ENCODE measurements around the gene LCLAT1. TPM values are rescaled to one million over a fixed set of nuclear protein-coding genes. Genes with fewer than 3 reads are reported as not detected.
A peak's percentile ranks its signal among the peaks of the same experiment; 100 is the strongest.

Gene LCLAT1
- total and polyA plus RNA-seq, 4 experiments from 2014 or later = 6.1 to 24.9 (median 12.8) TPM

GRCh38 chr2:30527411-30527810 lies 80.4 kb downstream of the LCLAT1 start:
- no peaks in the 10 kb centered on the region for H3K36me3 ChIP-seq (ENCODE audit: insufficient read depth, low read length)
- ChIA-PET POLR2A (ENCODE audit: partially characterized antibody) (no interaction called here), CTCF (ENCODE audit: partially characterized antibody) (no interaction called here)

GRCh38 chr2:30527859-30528258 lies 80.8 kb downstream of the LCLAT1 start:
- no peak overlapping the region for H3K27ac Mint-ChIP-seq
- H3K36me3 Mint-ChIP-seq = peaks cover 19 to 29% of the 10 kb centered on the region in 2 donors
- H3K9me3 Mint-ChIP-seq = peaks cover 0 to 14% (median 7%) of the 10 kb centered on the region in 8 donors
- no peak overlapping the region for H3K4me3 Mint-ChIP-seq
- POLR2A ChIA-PET (ENCODE audit: partially characterized antibody) = no interaction called here
- CTCF ChIA-PET (ENCODE audit: partially characterized antibody) = no interaction called here
- DNase-seq = no peak
- peaks cover 0 to 4% (median under 1%) of the 10 kb centered on the region in 4 donors for H3K4me1 Mint-ChIP-seq
- intact Hi-C loops (cut with micrococcal nuclease) = no loop called here
- H3K4me1 ChIP-seq (ENCODE audit: insufficient read depth, low read length) = no peaks in the 10 kb centered on the region
- H3K27me3 ChIP-seq (ENCODE audit: insufficient read depth, low read length) = no peaks in the 10 kb centered on the region
- no peaks in the 10 kb centered on the region for H3K36me3 ChIP-seq (ENCODE audit: insufficient read depth, low read length)
- H3K4me3 ChIP-seq (ENCODE audit: low read length in 2 of 2) = no peak overlapping the region
- H3K27me3 Mint-ChIP-seq = no peaks in the 10 kb centered on the region
- no peaks in the 10 kb centered on the region for H3K9me3 ChIP-seq (ENCODE audit: control insufficient read depth in 1 of 2, low read length in 2 of 2)
- no peak overlapping the region for H3K27ac ChIP-seq (ENCODE audit: low read depth, low read length)

More at GRCh38 chr2:30527411-30527810, 80.4 kb downstream of the LCLAT1 start:
- peaks cover 0 to 4% (median under 1%) of the 10 kb centered on the region in 4 donors for H3K4me1 Mint-ChIP-seq
- no peak overlapping the region for H3K4me3 ChIP-seq (ENCODE audit: low read length in 2 of 2)
- peaks cover 0 to 14% (median 7%) of the 10 kb centered on the region in 8 donors for H3K9me3 Mint-ChIP-seq
- no peaks in the 10 kb centered on the region for H3K27me3 Mint-ChIP-seq
- DNase-seq = no peak
- intact Hi-C loops (cut with micrococcal nuclease) = no loop called here
- H3K27ac ChIP-seq (ENCODE audit: low read depth, low read length) = no peak overlapping the region
- no peaks in the 10 kb centered on the region for H3K4me1 ChIP-seq (ENCODE audit: insufficient read depth, low read length)
- no peaks in the 10 kb centered on the region for H3K27me3 ChIP-seq (ENCODE audit: insufficient read depth, low read length)
- peak overlapping the region in 1 of 7 donors; percentile 55 for H3K27ac Mint-ChIP-seq
- H3K36me3 Mint-ChIP-seq = peaks cover 19 to 27% of the 10 kb centered on the region in 2 donors
- no peak overlapping the region for H3K4me3 Mint-ChIP-seq
- no peaks in the 10 kb centered on the region for H3K9me3 ChIP-seq (ENCODE audit: control insufficient read depth in 1 of 2, low read length in 2 of 2)

- Mint-ChIP-seq H3K36me3 (peaks cover 39 to 52% of the 10 kb centered on the region in 2 donors), H3K9me3 (peaks cover 0 to 17% (median 8%) of the 10 kb centered on the region in 8 donors), H3K4me1 (peaks cover 0 to 4% (median under 1%) of the 10 kb centered on the region in 4 donors), H3K4me3 (no peak overlapping the region), H3K27me3 (no peaks in the 10 kb centered on the region), H3K27ac (no peak overlapping the region)
- POLR2A ChIA-PET (ENCODE audit: partially characterized antibody) = no interaction called here
- Histone ChIP-seq H3K9me3 (ENCODE audit: control insufficient read depth in 1 of 2, low read length in 2 of 2) (no peaks in the 10 kb centered on the region), H3K27me3 (ENCODE audit: insufficient read depth, low read length) (no peaks in the 10 kb centered on the region), H3K27ac (ENCODE audit: low read depth, low read length) (no peak overlapping the region), H3K36me3 (ENCODE audit: insufficient read depth, low read length) (peaks cover 4% of the 10 kb centered on the region), H3K4me3 (ENCODE audit: low read length in 2 of 2) (no peak overlapping the region), H3K4me1 (ENCODE audit: insufficient read depth, low read length) (no peaks in the 10 kb centered on the region)
- intact Hi-C loops (cut with micrococcal nuclease) = no loop called here
- CTCF ChIA-PET (ENCODE audit: partially characterized antibody) = no interaction called here
- no peak for DNase-seq
Observed at GRCh38 chr2:30530346-30530745, 83.3 kb downstream of the LCLAT1 start.

GRCh38 chr2:30541680-30542079 lies 94.6 kb downstream of the LCLAT1 start:
- intact Hi-C loops (cut with micrococcal nuclease) = no loop called here
- Histone ChIP-seq H3K9me3 (ENCODE audit: control insufficient read depth in 1 of 2, low read length in 2 of 2) (no peaks in the 10 kb centered on the region), H3K27ac (ENCODE audit: low read depth, low read length) (no peak overlapping the region), H3K4me1 (ENCODE audit: insufficient read depth, low read length) (no peaks in the 10 kb centered on the region), H3K4me3 (ENCODE audit: low read length in 2 of 2) (no peak overlapping the region), H3K27me3 (ENCODE audit: insufficient read depth, low read length) (no peaks in the 10 kb centered on the region), H3K36me3 (ENCODE audit: insufficient read depth, low read length) (no peaks in the 10 kb centered on the region)
- Mint-ChIP-seq H3K4me1 (peaks cover 8 to 19% (median 8%) of the 10 kb centered on the region in 4 donors), H3K4me3 (no peak overlapping the region), H3K27ac (peak overlapping the region in 3 of 7 donors; percentile 19 to 47 (median 30)), H3K36me3 (peaks cover 13 to 36% of the 10 kb centered on the region in 2 donors), H3K27me3 (no peaks in the 10 kb centered on the region), H3K9me3 (peaks cover 0 to 10% (median 3%) of the 10 kb centered on the region in 8 donors)
- DNase-seq = no peak
- CTCF ChIA-PET (ENCODE audit: partially characterized antibody) = no interaction called here
- POLR2A ChIA-PET (ENCODE audit: partially characterized antibody) = interaction anchor here (0.7 kb wide), 1 partner anchor 311 kb away, joined by 3 read pairs; the partner anchor contains the start of gene LBH

- DNase-seq = no peak
- no peaks in the 10 kb centered on the region for H3K36me3 ChIP-seq (ENCODE audit: insufficient read depth, low read length)
- no peaks in the 10 kb centered on the region for H3K4me1 ChIP-seq (ENCODE audit: insufficient read depth, low read length)
- CTCF ChIA-PET (ENCODE audit: partially characterized antibody) = no interaction called here
- no peak overlapping the region for H3K27ac ChIP-seq (ENCODE audit: low read depth, low read length)
- H3K4me3 ChIP-seq (ENCODE audit: low read length in 2 of 2) = no peak overlapping the region
- H3K27ac Mint-ChIP-seq = no peak overlapping the region
- H3K4me1 Mint-ChIP-seq = peaks cover 8 to 19% (median 10%) of the 10 kb centered on the region in 4 donors
- no peaks in the 10 kb centered on the region for H3K27me3 ChIP-seq (ENCODE audit: insufficient read depth, low read length)
- no peak overlapping the region for H3K4me3 Mint-ChIP-seq
- H3K36me3 Mint-ChIP-seq = peaks cover 4 to 24% of the 10 kb centered on the region in 2 donors
- H3K9me3 Mint-ChIP-seq = peaks cover 0 to 4% (median 0%) of the 10 kb centered on the region in 8 donors
- no peaks in the 10 kb centered on the region for H3K9me3 ChIP-seq (ENCODE audit: control insufficient read depth in 1 of 2, low read length in 2 of 2)
- no peaks in the 10 kb centered on the region for H3K27me3 Mint-ChIP-seq
- intact Hi-C loops (cut with micrococcal nuclease) = no loop called here
- POLR2A ChIA-PET (ENCODE audit: partially characterized antibody) = no interaction called here
Observed at GRCh38 chr2:30545875-30546274, 98.8 kb downstream of the LCLAT1 start.

GRCh38 chr2:30548386-30548785 lies 101.3 kb downstream of the LCLAT1 start:
- no peak for DNase-seq
- H3K4me3 ChIP-seq (ENCODE audit: low read length in 2 of 2) = no peak overlapping the region
- Mint-ChIP-seq H3K27ac (no peak overlapping the region), H3K4me1 (peaks cover 0 to 5% (median 3%) of the 10 kb centered on the region in 4 donors), H3K36me3 (peaks cover 10 to 31% of the 10 kb centered on the region in 2 donors), H3K27me3 (no peaks in the 10 kb centered on the region), H3K4me3 (no peak overlapping the region), H3K9me3 (peaks cover 0 to 4% (median 0%) of the 10 kb centered on the region in 8 donors)
- CTCF ChIA-PET (ENCODE audit: partially characterized antibody) = no interaction called here
- no peaks in the 10 kb centered on the region for H3K4me1 ChIP-seq (ENCODE audit: insufficient read depth, low read length)
- H3K9me3 ChIP-seq (ENCODE audit: control insufficient read depth in 1 of 2, low read length in 2 of 2) = no peaks in the 10 kb centered on the region
- no peaks in the 10 kb centered on the region for H3K27me3 ChIP-seq (ENCODE audit: insufficient read depth, low read length)
- no peak overlapping the region for H3K27ac ChIP-seq (ENCODE audit: low read depth, low read length)
- intact Hi-C loops (cut with micrococcal nuclease) = no loop called here
- no peaks in the 10 kb centered on the region for H3K36me3 ChIP-seq (ENCODE audit: insufficient read depth, low read length)
- POLR2A ChIA-PET (ENCODE audit: partially characterized antibody) = no interaction called here

GRCh38 chr2:30549096-30549495 lies 102.0 kb downstream of the LCLAT1 start:
- H3K27ac ChIP-seq (ENCODE audit: low read depth, low read length) = no peak overlapping the region
- no peaks in the 10 kb centered on the region for H3K36me3 ChIP-seq (ENCODE audit: insufficient read depth, low read length)
- no peaks in the 10 kb centered on the region for H3K9me3 ChIP-seq (ENCODE audit: control insufficient read depth in 1 of 2, low read length in 2 of 2)
- no peak overlapping the region for H3K4me3 ChIP-seq (ENCODE audit: low read length in 2 of 2)
- H3K4me1 ChIP-seq (ENCODE audit: insufficient read depth, low read length) = no peaks in the 10 kb centered on the region
- Mint-ChIP-seq H3K9me3 (peaks cover 0 to 4% (median 0%) of the 10 kb centered on the region in 8 donors), H3K4me1 (peaks cover 0 to 5% (median 2%) of the 10 kb centered on the region in 4 donors), H3K27ac (no peak overlapping the region), H3K4me3 (no peak overlapping the region), H3K27me3 (no peaks in the 10 kb centered on the region), H3K36me3 (peaks cover 10 to 31% of the 10 kb centered on the region in 2 donors)
- CTCF ChIA-PET (ENCODE audit: partially characterized antibody) = no interaction called here
- no peak for DNase-seq
- POLR2A ChIA-PET (ENCODE audit: partially characterized antibody) = no interaction called here
- intact Hi-C loops (cut with micrococcal nuclease) = no loop called here
- no peaks in the 10 kb centered on the region for H3K27me3 ChIP-seq (ENCODE audit: insufficient read depth, low read length)

All from CD4-positive, alpha-beta memory T cell (primary cell).